CD14-positive monocyte (primary cell): ENCODE data around the gene CPNE8. TPM values are rescaled to one million over a fixed set of nuclear protein-coding genes. Genes with fewer than 3 reads are reported as not detected.

Experiments
- DNase-seq, 3 donors: peaks; one replicate each; pipeline ENCODE4 v3.0.0-alpha.2; 2011 to 2022
- H2AFZ ChIP-seq: 2 replicates; pipeline ENCODE4 v1.6.0; 2012; ENCODE audit warnings: mild to moderate bottlenecking, low read depth, low read length, inconsistent platforms; ENCODE audit not compliant: insufficient read depth, poor library complexity, severe bottlenecking
- H3K27ac ChIP-seq, 2 donors: 1 replicate in 1 of 2; 2 replicates in 1 of 2; pipeline ENCODE4 v1.5.1; 2012 to 2013; ENCODE audit warnings: low read length in 2 of 2, control low read depth in 1 of 2, inconsistent platforms in 1 of 2, low read depth in 1 of 2, mild to moderate bottlenecking in 1 of 2
- H3K27me3 ChIP-seq, 2 donors: one replicate each; pipeline versions ENCODE4 v1.6.0 to v1.6.1; 2011 to 2013; ENCODE audit warnings: low read length in 2 of 2; ENCODE audit not compliant: control insufficient read depth in 2 of 2, insufficient read depth in 2 of 2
- H3K36me3 ChIP-seq, 2 donors: replicated peaks in 1 of 2; 1 replicate in 1 of 2; 2 replicates in 1 of 2; pipeline versions ENCODE4 v1.5.1 to v1.6.1; 2012 to 2013; ENCODE audit warnings: low read length in 2 of 2, control low read depth in 1 of 2, inconsistent platforms in 1 of 2, mild to moderate bottlenecking in 1 of 2; ENCODE audit not compliant: insufficient read depth in 2 of 2, control insufficient read depth in 1 of 2
- H3K4me1 ChIP-seq, 2 donors: 1 replicate in 1 of 2; 2 replicates in 1 of 2; pipeline versions ENCODE4 v1.5.1 to v1.6.1; 2012 to 2013; ENCODE audit warnings: low read length in 2 of 2, control low read depth in 1 of 2, inconsistent platforms in 1 of 2, mild to moderate bottlenecking in 1 of 2, moderate library complexity in 1 of 2; ENCODE audit not compliant: insufficient read depth in 2 of 2, control insufficient read depth in 1 of 2
- H3K4me2 ChIP-seq: replicated peaks from 2 replicates; pipeline ENCODE3; 2012; ENCODE audit warnings: low read length, moderate library complexity, mild to moderate bottlenecking; ENCODE audit not compliant: poor library complexity, severe bottlenecking; ENCODE audit errors: extremely low read depth
- H3K4me3 ChIP-seq, 3 experiments: fragments of 200-600 bp in 1 of 3; sonication (generic) in 1 of 3; replicated peaks in 1 of 3; 1 replicate in 2 of 3; 2 replicates in 1 of 3; pipeline ENCODE4 v1.5.1; 2011 to 2013; ENCODE audit warnings: low read length in 3 of 3, mild to moderate bottlenecking in 3 of 3, control low read depth in 2 of 3, low read depth in 2 of 3, inconsistent platforms in 1 of 3, moderate library complexity in 1 of 3
- H3K79me2 ChIP-seq: 2 replicates; pipeline ENCODE4 v1.6.0; 2012; ENCODE audit warnings: mild to moderate bottlenecking, control low read depth, inconsistent platforms, low read length, moderate library complexity; ENCODE audit not compliant: insufficient read depth
- H3K9ac ChIP-seq: 2 replicates; pipeline ENCODE4 v1.6.0; 2017; ENCODE audit warnings: low read length, mild to moderate bottlenecking; ENCODE audit not compliant: insufficient read depth, poor library complexity, severe bottlenecking
- H3K9me3 ChIP-seq, 2 donors: replicated peaks in 1 of 2; 1 replicate in 1 of 2; 2 replicates in 1 of 2; pipeline versions ENCODE4 v1.5.1 to v1.6.1; 2012 to 2013; ENCODE audit warnings: low read length in 2 of 2, control low read depth in 1 of 2; ENCODE audit not compliant: control insufficient read depth in 1 of 2, insufficient read depth in 1 of 2
- H4K20me1 ChIP-seq: 2 replicates; pipeline ENCODE4 v1.6.0; 2012; ENCODE audit warnings: mild to moderate bottlenecking, low read length, control low read depth, moderate library complexity; ENCODE audit not compliant: insufficient read depth
- H3K27ac Mint-ChIP-seq, 7 donors: one replicate each; pipeline ENCODE4 v1.8.0; 2020; ENCODE audit warnings: mild to moderate bottlenecking in 7 of 7, mixed read lengths in 7 of 7, moderate library complexity in 6 of 7, inconsistent platforms in 2 of 7
- H3K27me3 Mint-ChIP-seq, 3 donors: one replicate each; pipeline ENCODE4 v1.8.0; 2021 to 2022; ENCODE audit warnings: low read depth in 3 of 3, mild to moderate bottlenecking in 3 of 3, mixed read lengths in 3 of 3, moderate library complexity in 3 of 3, inconsistent platforms in 1 of 3
- H3K36me3 Mint-ChIP-seq, 2 donors: one replicate each; pipeline ENCODE4 v1.8.0; 2020; ENCODE audit warnings: mixed read lengths in 2 of 2, inconsistent platforms in 1 of 2, mild to moderate bottlenecking in 1 of 2
- H3K4me1 Mint-ChIP-seq: one replicate; pipeline ENCODE4 v1.8.0; 2020; ENCODE audit warnings: mild to moderate bottlenecking, mixed read lengths
- H3K4me3 Mint-ChIP-seq, 2 donors: one replicate each; pipeline ENCODE4 v1.8.0; 2020; ENCODE audit warnings: mild to moderate bottlenecking in 2 of 2, mixed read lengths in 2 of 2, moderate library complexity in 1 of 2
- H3K9me3 Mint-ChIP-seq, 7 donors: one replicate each; pipeline ENCODE4 v1.8.0; 2020 to 2022; ENCODE audit warnings: mixed read lengths in 7 of 7, mild to moderate bottlenecking in 6 of 7, moderate library complexity in 6 of 7, inconsistent platforms in 2 of 7
- CTCF ChIP-seq: fragments of 200-600 bp; IDR thresholded peaks from one replicate; pipeline ENCODE4 v1.8.0; 2022; ENCODE audit warnings: antibody characterized with exemption, mild to moderate bottlenecking
- WGBS: methylation state at CpG from one replicate; pipeline ENCODE4 v1.1.5; 2013; ENCODE audit warnings: missing lambda C conversion rate; ENCODE audit not compliant: insufficient coverage; 5-methylcytosine and 5-hydroxymethylcytosine counted together
- intact Hi-C, 2 donors: fragments of 100-400 bp; cut with micrococcal nuclease; formaldehyde crosslinking; loops; one replicate each; pipeline versions ENCODE4 v1.15.0 to v1.15.1; 2023
- polyA plus RNA-seq, 3 donors: library from polyadenylated mRNA; depleted of rRNA in 1 of 3; unstranded in 2 of 3; stranded (reverse) in 1 of 3; fragments of 300-500 nt in 2 of 3; fragments of >200 nt in 1 of 3; fragmentation: Illumina TruSeq in 2 of 3; gene quantifications; 1 replicate in 2 of 3; 2 replicates in 1 of 3; pipeline ENCODE4 v1.2.3, GENCODE V29; 2012 to 2021

The CPNE8 gene
- polyA plus RNA-seq, 3 donors, result 15.2 to 22.5 (median 19.0) TPM

DNA sequence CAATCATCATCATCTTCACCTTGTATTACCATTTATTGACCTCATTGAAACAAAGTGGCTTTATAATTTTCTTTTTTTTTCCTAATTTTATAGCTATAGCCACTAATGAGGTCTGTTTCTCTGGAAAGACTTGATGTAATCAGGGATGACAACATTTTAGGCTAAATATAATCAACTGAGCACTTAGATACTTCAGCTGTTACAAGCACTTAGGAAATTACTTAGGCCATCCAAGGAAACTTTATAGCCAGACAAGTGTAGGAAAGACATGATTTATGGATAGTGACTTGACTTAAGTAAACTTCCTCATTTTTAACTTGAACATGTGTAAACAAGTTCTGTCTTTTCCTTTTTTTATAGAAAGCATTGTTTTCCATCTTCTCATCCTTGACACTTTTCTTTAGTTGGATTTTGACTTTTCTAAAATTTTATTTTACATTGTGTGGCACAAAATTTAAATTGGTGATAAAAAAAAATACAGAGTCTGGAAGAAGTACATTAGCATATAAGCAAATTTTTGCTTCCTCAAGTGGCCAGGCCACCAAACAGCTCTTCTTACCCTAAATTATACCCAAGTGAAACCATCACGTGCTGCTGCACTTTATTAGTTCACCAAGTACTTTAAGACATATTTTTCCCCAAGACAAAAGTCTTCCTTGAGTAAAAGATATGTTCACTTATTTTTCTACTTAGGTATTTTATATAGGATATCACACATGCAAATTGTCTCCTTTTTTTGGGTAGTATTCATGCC lies 15.1 kb downstream of the CPNE8 start:
- peaks cover 100% of the 10 kb centered on the region for H3K79me2 ChIP-seq
- TF ChIP-seq CTCF, result no peak
- peaks cover 9 to 12% of the 10 kb centered on the region in 2 donors for H3K36me3 Mint-ChIP-seq
- peak overlapping the region in 1 of 2 donors; percentile 24 for H3K27ac ChIP-seq
- no peaks in the 10 kb centered on the region for H3K36me3 ChIP-seq
- H3K27me3 ChIP-seq, result no peaks in the 10 kb centered on the region
- peaks cover 91% of the 10 kb centered on the region for H4K20me1 ChIP-seq
- H2AFZ ChIP-seq, result no peak overlapping the region
- DNase-seq, result peak in 2 of 3 donors; percentile 10 to 13
- H3K9ac ChIP-seq, result no peak overlapping the region
- H3K27me3 Mint-ChIP-seq, result peaks cover 0 to 2% (median 2%) of the 10 kb centered on the region in 3 donors
- peaks cover 0 to 6% (median 0%) of the 10 kb centered on the region in 7 donors for H3K9me3 Mint-ChIP-seq
- H3K4me1 Mint-ChIP-seq, result peaks cover 35% of the 10 kb centered on the region
- intact Hi-C loops, result no loop called here
- H3K4me2 ChIP-seq, result peak overlapping the region; percentile 5
- no peak overlapping the region for H3K4me3 Mint-ChIP-seq
- no peak overlapping the region for H3K4me3 ChIP-seq
- peak overlapping the region in 2 of 7 donors; percentile 40 to 63 for H3K27ac Mint-ChIP-seq
- no peaks in the 10 kb centered on the region for H3K9me3 ChIP-seq
- H3K4me1 ChIP-seq, result peaks cover 3 to 9% of the 10 kb centered on the region in 2 donors
- no CpG with 5 or more reads among the region's 1 CpG for WGBS

DNA sequence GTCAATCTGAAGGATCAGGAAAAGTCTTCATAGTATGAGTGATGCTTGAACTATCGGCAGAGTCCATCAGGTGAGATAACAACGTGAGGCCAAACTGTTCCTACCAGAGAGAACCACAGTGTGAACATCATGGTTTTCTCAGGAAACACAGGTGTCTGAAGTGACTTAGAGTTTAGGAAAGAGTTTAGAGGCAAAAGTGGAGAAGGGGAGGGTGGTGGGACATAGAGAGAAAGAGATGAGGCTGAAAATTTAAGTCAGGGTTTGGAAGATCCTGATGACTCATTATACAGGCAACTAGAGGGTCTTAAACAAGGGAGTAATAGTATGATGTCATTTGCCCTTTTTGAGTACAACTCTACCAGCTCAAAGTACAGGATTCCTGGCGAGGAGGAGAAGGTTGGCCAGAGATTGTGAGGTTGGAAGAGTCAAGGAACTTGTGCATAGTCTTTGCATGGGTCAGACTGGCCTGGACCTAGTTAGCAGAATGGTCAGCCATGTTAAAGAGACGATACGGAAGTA lies 16.0 kb downstream of the CPNE8 start:
- H3K27ac ChIP-seq, result peak overlapping the region in 1 of 2 donors; percentile 24
- H3K27me3 Mint-ChIP-seq, result peaks cover 0 to 2% (median 2%) of the 10 kb centered on the region in 3 donors
- no peak overlapping the region for H3K9ac ChIP-seq
- intact Hi-C loops, result no loop called here
- H3K27ac Mint-ChIP-seq, result peak overlapping the region in 2 of 7 donors; percentile 21 to 51
- H3K4me1 Mint-ChIP-seq, result peaks cover 39% of the 10 kb centered on the region
- no peaks in the 10 kb centered on the region for H3K27me3 ChIP-seq
- H2AFZ ChIP-seq, result no peak overlapping the region
- peaks cover 3 to 9% of the 10 kb centered on the region in 2 donors for H3K4me1 ChIP-seq
- no peak overlapping the region for H3K4me3 Mint-ChIP-seq
- peaks cover 9 to 12% of the 10 kb centered on the region in 2 donors for H3K36me3 Mint-ChIP-seq
- H3K79me2 ChIP-seq, result peaks cover 100% of the 10 kb centered on the region
- WGBS, result 98% methylated on average over 4 of the region's 5 CpGs
- H3K9me3 ChIP-seq, result no peaks in the 10 kb centered on the region
- DNase-seq, result no peak
- H3K9me3 Mint-ChIP-seq, result peaks cover 0 to 6% (median 0%) of the 10 kb centered on the region in 7 donors
- H3K36me3 ChIP-seq, result no peaks in the 10 kb centered on the region
- peaks cover 88% of the 10 kb centered on the region for H4K20me1 ChIP-seq
- H3K4me3 ChIP-seq, result no peak overlapping the region
- no peak overlapping the region for H3K4me2 ChIP-seq
- TF ChIP-seq CTCF, result no peak
